Measurements from ENCODE around the gene MAP1LC3B2.
A peak's percentile ranks its signal among the peaks of the same experiment; 100 is the strongest.

Gene MAP1LC3B2

GRCh38 chr12:116591855-116592637 lies 32.9 kb downstream of the MAP1LC3B2 start:
- FAIRE-seq (no peak), DNase-seq (ENCODE audit: insufficient read length, low spot score) (no peak)

- no peak for DNase-seq (ENCODE audit: insufficient read length, low spot score)
- FAIRE-seq, result no peak
These were observed 33.5 kb downstream of the MAP1LC3B2 start for GRCh38 chr12:116592731-116593130.

- DNase-seq (ENCODE audit: insufficient read length, low spot score), result no peak
- FAIRE-seq, result no peak
These were observed 35.3 kb downstream of the MAP1LC3B2 start for GRCh38 chr12:116594325-116595038.

- FAIRE-seq, result no peak
- no peak for DNase-seq (ENCODE audit: insufficient read length, low spot score)
These were observed 36.0 kb downstream of the MAP1LC3B2 start for GRCh38 chr12:116595186-116595585.

GRCh38 chr12:116595672-116596071 lies 36.5 kb downstream of the MAP1LC3B2 start:
- FAIRE-seq, result no peak
- DNase-seq (ENCODE audit: insufficient read length, low spot score), result no peak

GRCh38 chr12:116597886-116598285 lies 38.7 kb downstream of the MAP1LC3B2 start:
- DNase-seq (ENCODE audit: insufficient read length, low spot score) (no peak), FAIRE-seq (no peak)

GRCh38 chr12:116598311-116599284 lies 39.4 kb downstream of the MAP1LC3B2 start:
- FAIRE-seq, result no peak
- DNase-seq (ENCODE audit: insufficient read length, low spot score), result no peak

GRCh38 chr12:116599285-116600136 lies 40.3 kb downstream of the MAP1LC3B2 start:
- FAIRE-seq (no peak), DNase-seq (ENCODE audit: insufficient read length, low spot score) (peak; percentile 75)

GRCh38 chr12:116600959-116601918 lies 42.1 kb downstream of the MAP1LC3B2 start:
- no peak for FAIRE-seq
- no peak for DNase-seq (ENCODE audit: insufficient read length, low spot score)

- FAIRE-seq (no peak), DNase-seq (ENCODE audit: insufficient read length, low spot score) (no peak)
These were observed 43.0 kb downstream of the MAP1LC3B2 start for GRCh38 chr12:116601933-116602810.

- no peak for FAIRE-seq
These were observed 44.5 kb downstream of the MAP1LC3B2 start for GRCh38 chr12:116603546-116604177.

GRCh38 chr12:116604178-116604895 lies 45.2 kb downstream of the MAP1LC3B2 start:
- no peak for FAIRE-seq

More at GRCh38 chr12:116603546-116604177, 44.5 kb downstream of the MAP1LC3B2 start:
- DNase-seq (ENCODE audit: insufficient read length, low spot score), result no peak

GRCh38 chr12:116604951-116605641 lies 45.9 kb downstream of the MAP1LC3B2 start:
- DNase-seq (ENCODE audit: insufficient read length, low spot score), result no peak

More at GRCh38 chr12:116604178-116604895, 45.2 kb downstream of the MAP1LC3B2 start:
- no peak for DNase-seq (ENCODE audit: insufficient read length, low spot score)

GRCh38 chr12:116606397-116606796 lies 47.2 kb downstream of the MAP1LC3B2 start:
- no peak for FAIRE-seq

More at GRCh38 chr12:116604951-116605641, 45.9 kb downstream of the MAP1LC3B2 start:
- no peak for FAIRE-seq

GRCh38 chr12:116607039-116607438 lies 47.9 kb downstream of the MAP1LC3B2 start:
- FAIRE-seq (no peak), DNase-seq (ENCODE audit: insufficient read length, low spot score) (no peak)

More at GRCh38 chr12:116606397-116606796, 47.2 kb downstream of the MAP1LC3B2 start:
- no peak for DNase-seq (ENCODE audit: insufficient read length, low spot score)

Data from HTR-8/SVneo (cell line).